H54 (cell line): ENCODE measurements around the gene AMPD3.

ENCODE experiments used
- DNase-seq: peaks from one replicate; pipeline ENCODE4 v3.0.0; 2011; ENCODE audit warnings: low spot score, mixed read lengths; ENCODE audit not compliant: insufficient read length
- FAIRE-seq: peaks from 3 replicates; lab custom pipeline; 2011; peaks lifted over from hg19 to GRCh38; lab: Jason Lieb, UNC
- POLR2A ChIP-seq: IDR thresholded peaks from 2 replicates; pipeline ENCODE4 v1.6.1; 2011; ENCODE audit warnings: low read depth, mild to moderate bottlenecking, low read length

AMPD3 gene

GRCh38 chr11:10540915-10541560, 86.0 kb downstream of the AMPD3 start, which contains the start of gene RNF141:
Gene RNF141 (minus strand): TSS chr11:10541187. CDS start chr11:10534158, 7,029 bp downstream.
- TF ChIP-seq POLR2A = peak; percentile 98
- FAIRE-seq = peak; percentile 65
- DNase-seq = peak; percentile 91

- DNase-seq (no peak), FAIRE-seq (no peak)
- TF ChIP-seq POLR2A = no peak
Measured at GRCh38 chr11:10541561-10541930, 86.5 kb downstream of the AMPD3 start.

- FAIRE-seq (no peak), DNase-seq (no peak)
- TF ChIP-seq POLR2A = no peak
Measured at GRCh38 chr11:10542776-10543175, 87.7 kb downstream of the AMPD3 start.

- no peak for TF ChIP-seq POLR2A
- DNase-seq (no peak), FAIRE-seq (no peak)
Measured at GRCh38 chr11:10543782-10544181, 88.7 kb downstream of the AMPD3 start.

GRCh38 chr11:10544491-10545465, 89.7 kb downstream of the AMPD3 start:
- FAIRE-seq (no peak), DNase-seq (no peak)
- no peak for TF ChIP-seq POLR2A

- DNase-seq = no peak
- FAIRE-seq = peak; percentile 72
- no peak for TF ChIP-seq POLR2A
Measured at GRCh38 chr11:10550503-10551289, 95.6 kb downstream of the AMPD3 start.

- FAIRE-seq (no peak), DNase-seq (no peak)
- no peak for TF ChIP-seq POLR2A
Measured at GRCh38 chr11:10551290-10551592, 96.2 kb downstream of the AMPD3 start.

GRCh38 chr11:10551845-10552352, 96.8 kb downstream of the AMPD3 start:
- DNase-seq (no peak), FAIRE-seq (no peak)
- TF ChIP-seq POLR2A = no peak

GRCh38 chr11:10556590-10556989, 101.5 kb downstream of the AMPD3 start:
- no peak for FAIRE-seq
- DNase-seq = no peak
- no peak for TF ChIP-seq POLR2A
